Effector CD4-positive, alpha-beta T cell (primary cell): ENCODE measurements around the gene DYSF.

ENCODE experiments used
- DNase-seq: peaks from one replicate; pipeline ENCODE4 v3.0.0-alpha.2; 2020

Gene DYSF

GRCh38 chr2:71578767-71579342 is 125.5 kb downstream of the DYSF start:
- DNase-seq = no peak

GRCh38 chr2:71581026-71581425 is 127.7 kb downstream of the DYSF start:
- no peak for DNase-seq

DNA sequence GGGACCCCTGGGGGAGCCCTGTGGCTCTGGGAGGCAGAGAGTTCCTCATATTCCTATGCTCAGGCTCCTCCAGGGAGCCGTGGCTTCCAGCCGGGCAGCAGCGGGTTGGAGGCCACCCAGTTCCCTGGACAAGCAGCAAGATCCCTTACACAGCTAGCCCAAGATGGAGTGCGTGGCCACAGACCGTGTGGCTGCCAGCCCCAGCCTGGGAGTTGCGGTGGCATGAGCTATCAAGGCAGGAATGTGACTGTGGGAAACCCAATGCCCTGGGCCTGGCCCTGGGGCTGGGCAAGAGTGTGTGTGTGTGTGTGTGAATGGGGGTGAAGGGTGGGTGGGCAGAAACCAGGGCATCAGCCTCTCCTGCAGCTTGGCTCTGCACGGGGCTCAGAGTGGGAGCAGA is 130.5 kb downstream of the DYSF start:
- no peak for DNase-seq

- DNase-seq = no peak
Measured at GRCh38 chr2:71586471-71586870, 133.1 kb downstream of the DYSF start.

GRCh38 chr2:71587509-71588073 is 134.2 kb downstream of the DYSF start:
- DNase-seq = no peak

DNA sequence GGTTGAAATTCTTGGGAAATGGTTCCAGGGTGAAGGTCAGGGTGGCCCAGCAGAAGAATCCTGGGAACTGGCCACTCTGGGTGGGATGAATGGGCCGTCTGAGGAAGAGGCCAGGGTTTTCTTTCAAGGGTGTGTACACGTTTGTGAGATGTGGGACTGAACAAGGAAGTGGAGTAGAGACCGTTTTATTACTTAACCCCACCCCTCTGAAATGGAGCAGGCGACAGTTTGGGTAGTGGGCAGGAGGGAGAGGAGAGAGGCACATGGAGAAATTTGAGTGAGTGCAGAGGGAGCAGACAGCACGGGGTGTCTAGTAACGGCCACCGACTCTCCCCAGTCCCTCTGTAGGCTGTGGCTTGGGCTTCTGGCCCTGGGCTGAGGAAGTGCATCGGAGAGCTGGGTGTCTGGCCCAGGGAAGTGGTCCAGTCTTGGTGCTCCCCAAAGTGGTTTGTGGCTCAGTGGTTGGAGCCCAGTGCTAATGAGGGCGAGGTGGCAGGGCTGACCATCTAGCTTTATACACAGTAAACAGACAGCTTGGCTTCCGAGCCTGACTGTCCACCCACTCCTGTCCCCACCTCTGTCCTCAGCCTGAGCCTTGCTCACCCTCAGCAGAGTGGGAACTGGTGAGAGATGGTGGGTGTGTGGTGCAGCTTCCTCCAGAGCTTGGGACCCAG is 135.3 kb downstream of the DYSF start:
- DNase-seq = no peak

GRCh38 chr2:71589763-71590162 is 136.4 kb downstream of the DYSF start:
- no peak for DNase-seq

GRCh38 chr2:71591044-71591443 is 137.7 kb downstream of the DYSF start:
- DNase-seq = no peak

DNA sequence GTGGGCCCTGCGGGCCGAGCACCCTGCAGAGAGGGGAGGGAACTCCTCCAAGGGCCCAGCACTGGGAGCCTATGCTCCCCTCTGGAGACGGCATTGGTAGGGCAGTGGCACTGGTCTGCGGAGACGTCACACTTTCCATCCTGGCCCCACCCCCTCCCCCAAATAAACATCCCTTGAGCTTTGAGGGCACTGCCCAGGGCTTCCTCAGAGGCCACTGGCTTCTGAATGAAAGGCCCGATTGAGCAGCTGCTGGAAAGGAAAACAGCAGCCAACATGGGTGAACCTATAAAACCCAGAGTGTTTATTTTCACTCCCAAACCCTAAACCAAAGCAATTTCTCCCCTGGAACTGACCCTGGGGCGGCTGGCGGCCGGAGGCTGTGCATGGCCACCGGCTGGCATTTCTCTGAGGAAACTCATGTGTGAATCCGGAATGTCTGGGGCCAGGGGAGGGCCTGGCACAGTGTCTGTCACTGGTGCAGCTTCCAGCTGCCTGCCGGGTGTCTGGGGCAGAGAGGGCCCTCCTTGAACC is 138.9 kb downstream of the DYSF start:
- no peak for DNase-seq

GRCh38 chr2:71595569-71595968 is 142.2 kb downstream of the DYSF start:
- DNase-seq = no peak

GRCh38 chr2:71596011-71596410 is 142.7 kb downstream of the DYSF start:
- DNase-seq = no peak

- no peak for DNase-seq
Measured at GRCh38 chr2:71597756-71598155, 144.4 kb downstream of the DYSF start.

DNA sequence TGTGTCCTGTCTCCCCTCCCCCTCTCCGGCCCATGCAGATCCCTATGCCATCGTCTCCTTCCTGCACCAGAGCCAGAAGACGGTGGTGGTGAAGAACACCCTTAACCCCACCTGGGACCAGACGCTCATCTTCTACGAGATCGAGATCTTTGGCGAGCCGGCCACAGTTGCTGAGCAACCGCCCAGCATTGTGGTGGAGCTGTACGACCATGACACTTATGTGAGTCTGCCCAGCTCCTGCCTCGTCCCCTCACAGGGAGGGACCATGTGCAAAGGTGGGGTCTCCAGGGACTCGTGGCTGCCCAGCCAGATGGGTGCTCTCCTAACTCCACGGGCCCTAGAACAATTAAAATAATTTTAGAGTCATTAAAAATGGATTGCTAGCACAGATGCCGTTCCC is 145.2 kb downstream of the DYSF start:
- DNase-seq = no peak

GRCh38 chr2:71599038-71599437 is 145.7 kb downstream of the DYSF start:
- no peak for DNase-seq

GRCh38 chr2:71599646-71600236 is 146.4 kb downstream of the DYSF start:
- DNase-seq = no peak

- DNase-seq = no peak
Measured at GRCh38 chr2:71600555-71600954, 147.2 kb downstream of the DYSF start.

GRCh38 chr2:71601136-71602114 is 148.1 kb downstream of the DYSF start:
- DNase-seq = no peak

- DNase-seq = no peak
Measured at GRCh38 chr2:71602115-71602495, 148.7 kb downstream of the DYSF start.

GRCh38 chr2:71602581-71602980 is 149.2 kb downstream of the DYSF start:
- no peak for DNase-seq

DNA sequence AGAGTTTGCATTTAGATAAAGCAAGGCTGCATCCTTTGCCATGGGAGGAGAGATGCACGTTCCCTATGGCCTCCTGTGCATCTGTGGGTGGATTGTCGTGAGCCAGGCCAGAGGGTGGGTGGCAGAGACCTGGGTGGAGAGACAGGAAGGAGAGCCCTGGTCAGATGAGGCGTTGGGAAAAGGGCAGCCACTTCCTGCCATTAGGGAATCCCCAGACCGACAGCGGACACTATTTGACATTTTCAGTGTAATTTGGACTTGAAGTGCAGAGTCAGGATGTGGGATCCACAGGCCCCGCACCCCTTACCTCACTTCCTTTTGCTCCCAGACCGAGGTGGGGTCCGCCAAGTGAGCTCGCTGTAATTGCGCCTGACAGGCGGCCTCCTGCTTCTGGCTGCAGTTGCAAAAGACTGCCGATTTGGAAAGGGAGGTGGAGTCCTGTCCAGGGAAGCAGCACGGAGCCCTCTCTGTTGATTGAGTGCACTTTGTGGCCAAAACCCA is 150.0 kb downstream of the DYSF start:
- no peak for DNase-seq

- DNase-seq = no peak
Measured at GRCh38 chr2:71603851-71604725, 150.7 kb downstream of the DYSF start.

- no peak for DNase-seq
Measured at GRCh38 chr2:71604726-71605120, 151.4 kb downstream of the DYSF start.
